Activated CD4-positive, alpha-beta T cell treated with anti-CD3 and anti-CD28 coated beads, Interleukin-2, Interleukin-4, amounts not matched to agents 100 ng/mL and 50 ng/mL, durations not matched to agents 16 hours and 8 hours (primary cell): ENCODE results near the gene SPOP.
"Not testable (repeated sequence)": the region's sequence is repeated elsewhere in the genome, so short reads cannot be mapped to it uniquely, and the experiment has no call there.

Experiments
- DNase-seq: peaks from one replicate; pipeline ENCODE4 v3.0.0-alpha.2; 2020; ENCODE audit warnings: low spot score

Gene SPOP

DNA sequence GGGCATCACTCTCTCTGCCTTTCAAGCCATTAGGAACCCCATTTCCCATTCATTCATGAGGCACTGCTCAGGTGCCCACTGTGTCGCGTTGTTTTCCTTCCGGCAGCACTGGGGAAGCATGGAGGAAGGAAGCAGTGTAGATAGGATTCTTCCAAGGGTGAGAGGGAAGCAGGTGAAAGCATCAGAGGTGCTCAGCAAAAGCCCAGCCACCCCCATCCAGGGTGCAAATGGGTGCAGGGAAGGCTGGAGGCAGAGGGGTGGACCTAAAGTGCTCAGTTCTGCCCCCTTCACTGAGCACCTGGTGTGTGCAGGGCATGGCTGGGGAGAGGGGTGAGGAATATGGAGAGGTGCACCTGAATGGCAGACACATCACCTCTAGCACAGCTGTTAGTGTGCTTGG lies 105.7 kb downstream of the SPOP start:
- no peak for DNase-seq

DNA sequence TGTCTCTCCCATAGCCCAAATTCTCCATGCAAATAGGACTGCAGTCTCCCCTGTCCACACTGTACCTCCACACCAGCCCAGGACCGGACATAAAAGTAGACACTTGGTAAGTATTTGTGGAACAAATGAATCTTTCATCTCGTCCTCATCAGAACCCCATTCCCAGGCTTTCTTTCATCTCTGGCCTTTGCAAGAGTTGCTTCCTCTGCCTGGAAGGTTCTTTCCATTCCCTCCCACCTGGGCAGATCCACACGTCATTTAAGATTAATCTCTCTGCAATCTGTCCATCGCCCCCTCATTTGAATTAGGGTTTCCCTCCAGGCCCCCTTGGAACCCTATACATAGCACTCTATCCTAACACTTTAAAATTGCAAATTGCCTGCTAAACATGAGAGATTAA lies 106.1 kb downstream of the SPOP start:
- DNase-seq, result no peak

DNA sequence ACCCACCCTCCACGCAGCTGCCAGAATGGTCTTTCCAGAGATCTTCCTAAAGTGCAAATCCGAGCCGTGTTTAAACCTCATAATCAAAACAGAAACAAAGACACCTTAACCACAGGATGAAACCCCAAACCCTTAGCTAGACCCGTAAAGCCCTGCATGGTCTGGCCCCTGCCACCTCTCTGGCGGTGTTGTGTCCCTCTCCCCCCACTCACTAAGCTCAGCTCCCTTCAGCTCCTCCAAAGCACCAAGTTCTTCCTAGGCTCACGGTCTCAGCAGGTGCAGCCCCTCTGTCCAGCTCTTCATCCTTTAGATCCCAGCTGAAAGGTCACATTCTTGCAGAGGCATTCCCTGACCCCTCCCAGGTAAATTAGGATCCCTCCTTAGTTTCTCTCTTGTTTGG lies 106.6 kb downstream of the SPOP start:
- no peak for DNase-seq

- no peak for DNase-seq
Measured at GRCh38 chr17:49570540-49571242, 107.2 kb downstream of the SPOP start.

- DNase-seq, result not testable (repeated sequence)
Measured at GRCh38 chr17:49568695-49569047, 109.2 kb downstream of the SPOP start.

DNA sequence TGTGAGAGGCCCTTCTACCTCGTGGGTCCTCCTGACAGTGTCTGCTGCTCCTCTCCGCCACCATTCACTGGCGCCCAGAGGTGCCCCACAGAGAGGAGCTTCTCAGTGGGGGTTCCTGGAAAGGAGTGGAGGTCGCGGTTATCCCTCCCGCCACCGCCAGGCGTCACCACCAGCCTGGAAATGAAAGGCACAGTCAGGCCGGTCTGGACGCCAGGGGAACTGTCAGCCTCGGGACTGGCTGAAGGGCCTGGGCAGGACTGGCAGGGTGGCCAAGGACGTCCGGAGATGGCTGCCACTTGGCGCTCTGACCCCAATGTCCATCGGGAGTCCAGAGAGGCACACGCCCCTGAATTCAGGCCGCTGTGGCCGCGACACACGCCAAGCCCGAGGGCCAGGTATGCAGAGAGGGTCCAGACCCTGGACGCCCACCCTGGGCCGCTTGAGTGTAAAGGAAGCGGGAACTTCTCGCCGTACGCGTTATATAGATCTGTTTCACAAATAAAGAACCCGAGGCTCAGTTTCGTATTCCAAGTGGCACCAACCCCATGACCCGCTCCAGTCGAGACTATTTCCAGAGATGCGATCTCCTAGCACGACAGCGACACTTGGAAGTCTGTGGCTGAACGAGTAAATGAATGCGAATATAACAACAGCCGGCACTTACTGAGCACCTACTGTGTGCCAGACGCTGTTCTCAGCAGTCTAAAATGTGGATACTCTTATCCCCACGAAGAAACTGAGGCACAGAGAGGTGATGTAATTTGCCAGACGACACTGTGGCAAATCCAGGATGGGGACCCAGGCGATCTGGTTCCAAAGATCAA lies 109.8 kb downstream of the SPOP start:
- peak; percentile 86 for DNase-seq

DNA sequence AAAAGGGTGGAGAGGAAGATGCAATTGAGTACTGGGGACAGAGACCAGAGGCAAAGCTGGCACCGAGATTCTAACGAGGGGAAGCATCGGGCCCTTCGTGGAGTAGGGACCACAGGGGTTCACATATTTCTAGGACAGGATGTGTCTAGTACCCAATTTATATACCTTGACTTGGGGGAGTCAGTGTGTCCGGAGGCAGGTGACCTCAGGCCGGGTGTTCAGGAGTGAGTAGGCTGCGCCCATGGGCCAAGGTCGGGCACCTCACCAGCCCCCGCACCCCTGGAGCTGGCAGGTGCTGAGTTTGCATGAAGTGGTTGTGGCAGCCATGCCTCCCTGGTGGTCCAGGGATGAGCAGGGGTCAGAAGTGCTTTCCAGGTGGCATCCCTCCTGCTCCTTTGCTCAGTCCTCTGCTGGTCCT lies 110.8 kb downstream of the SPOP start:
- DNase-seq, result no peak

GRCh38 chr17:49566668-49567071 lies 111.2 kb downstream of the SPOP start:
- no peak for DNase-seq

- DNase-seq, result no peak
Measured at GRCh38 chr17:49565948-49566491, 111.9 kb downstream of the SPOP start.

GRCh38 chr17:49564638-49565037 lies 113.3 kb downstream of the SPOP start:
- DNase-seq, result no peak

GRCh38 chr17:49557312-49558024 lies 120.4 kb downstream of the SPOP start:
- DNase-seq, result peak; percentile 56

- peak; percentile 86 for DNase-seq
Measured at GRCh38 chr17:49556223-49556943, 121.5 kb downstream of the SPOP start.

GRCh38 chr17:49555495-49556222 lies 122.2 kb downstream of the SPOP start:
- DNase-seq, result no peak

DNA sequence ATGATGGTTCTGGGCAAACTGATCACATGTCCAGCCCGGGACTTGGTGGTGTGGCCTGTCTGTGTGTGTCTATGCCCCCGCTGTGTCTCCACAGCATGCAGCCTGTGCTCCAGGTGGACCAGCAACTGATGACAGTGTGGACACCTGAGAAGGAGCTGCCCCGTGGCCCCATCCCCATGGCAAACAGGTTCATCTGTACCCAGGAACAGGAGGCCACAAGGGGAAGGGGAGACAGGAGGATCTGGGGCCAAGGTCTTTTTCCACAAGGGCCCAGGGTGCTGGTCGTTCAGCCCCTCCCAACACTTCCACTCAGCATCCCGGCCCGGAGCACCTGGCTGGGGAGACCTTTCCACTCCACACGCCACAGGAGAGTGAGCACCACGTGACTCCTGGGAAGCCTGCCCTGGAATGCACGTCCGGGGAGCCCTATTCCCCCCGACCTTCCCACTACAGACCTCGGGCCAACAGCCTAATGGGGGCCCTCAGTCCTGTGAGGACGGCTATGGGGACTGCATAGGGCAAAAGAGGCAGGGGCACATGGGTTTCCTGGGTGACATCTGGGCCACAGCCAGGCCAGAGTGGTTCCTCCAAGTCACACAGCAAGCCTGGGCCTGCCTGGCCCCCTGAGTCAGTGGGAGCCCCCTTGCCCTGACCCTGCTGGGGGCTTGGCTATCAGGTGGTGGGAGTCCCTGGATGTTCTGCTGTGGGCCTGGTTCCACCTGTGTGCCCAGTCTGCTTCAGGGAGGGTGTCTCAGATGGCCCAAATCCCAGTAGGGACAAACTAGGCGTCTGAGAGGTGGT lies 123.0 kb downstream of the SPOP start:
- DNase-seq, result no peak

DNA sequence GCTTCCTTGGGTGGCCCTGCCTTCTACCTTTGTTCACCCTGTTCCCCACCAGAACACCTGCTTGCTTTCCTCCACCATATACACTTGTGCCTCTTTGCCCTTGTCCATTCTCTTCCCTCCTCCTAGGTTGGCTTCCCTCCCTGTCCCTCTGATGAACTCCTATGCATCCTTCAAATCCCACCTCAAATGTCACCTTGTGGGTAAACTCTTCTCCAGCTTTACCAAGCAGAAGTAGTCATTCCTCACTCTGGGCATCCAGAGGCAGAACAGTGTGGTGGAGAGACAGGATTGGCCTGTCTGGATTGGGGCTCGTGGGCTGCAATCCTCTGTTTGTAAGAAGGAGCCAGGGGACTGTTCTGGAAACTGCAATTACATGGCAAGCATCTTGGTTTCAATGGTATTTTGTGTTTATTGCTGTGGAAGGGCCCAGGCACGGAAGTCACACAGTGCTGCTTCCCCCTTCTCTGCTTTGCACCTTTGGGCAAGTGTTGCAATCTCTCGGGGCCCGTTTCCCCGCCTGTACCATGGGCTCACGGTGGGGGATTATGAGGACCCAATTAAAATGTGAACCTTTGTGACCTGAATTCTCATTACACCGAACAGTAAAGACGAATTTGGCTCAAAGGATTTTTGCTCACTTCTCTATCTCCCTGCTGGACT lies 124.1 kb downstream of the SPOP start:
- DNase-seq, result no peak

DNA sequence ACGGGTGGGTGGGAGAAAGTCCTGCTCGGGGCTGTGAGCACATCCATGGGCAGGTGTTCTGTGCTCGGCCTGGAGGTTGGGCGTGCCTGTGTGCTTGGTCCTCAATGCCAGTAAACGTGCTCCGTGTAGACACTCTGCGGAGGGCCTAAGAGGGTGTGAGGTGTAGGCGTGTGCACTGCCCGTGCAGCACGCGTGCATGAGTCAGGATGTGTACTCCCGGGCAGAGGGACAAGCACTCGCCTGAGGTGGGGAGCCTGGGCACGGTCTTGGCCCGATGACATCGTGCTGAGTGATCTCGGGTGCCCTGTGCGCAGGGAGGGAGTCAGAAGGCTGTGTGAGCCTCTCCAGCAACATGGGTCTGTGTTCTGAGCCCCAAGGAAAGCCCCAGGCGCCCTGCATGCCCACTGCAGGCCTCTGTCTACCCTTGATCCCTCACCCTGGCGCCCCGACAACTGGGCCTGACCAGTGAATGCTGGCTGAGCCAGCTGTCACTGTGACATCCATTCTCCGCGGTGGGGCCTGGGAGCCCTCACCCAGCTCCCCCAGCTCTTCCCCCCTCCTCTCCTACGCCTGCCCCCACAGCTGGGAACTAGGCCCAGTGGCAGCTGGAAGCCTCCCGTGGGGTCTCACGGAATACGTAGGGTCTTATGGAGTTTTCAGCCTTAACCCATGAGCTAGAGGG lies 125.7 kb downstream of the SPOP start:
- DNase-seq, result no peak

DNA sequence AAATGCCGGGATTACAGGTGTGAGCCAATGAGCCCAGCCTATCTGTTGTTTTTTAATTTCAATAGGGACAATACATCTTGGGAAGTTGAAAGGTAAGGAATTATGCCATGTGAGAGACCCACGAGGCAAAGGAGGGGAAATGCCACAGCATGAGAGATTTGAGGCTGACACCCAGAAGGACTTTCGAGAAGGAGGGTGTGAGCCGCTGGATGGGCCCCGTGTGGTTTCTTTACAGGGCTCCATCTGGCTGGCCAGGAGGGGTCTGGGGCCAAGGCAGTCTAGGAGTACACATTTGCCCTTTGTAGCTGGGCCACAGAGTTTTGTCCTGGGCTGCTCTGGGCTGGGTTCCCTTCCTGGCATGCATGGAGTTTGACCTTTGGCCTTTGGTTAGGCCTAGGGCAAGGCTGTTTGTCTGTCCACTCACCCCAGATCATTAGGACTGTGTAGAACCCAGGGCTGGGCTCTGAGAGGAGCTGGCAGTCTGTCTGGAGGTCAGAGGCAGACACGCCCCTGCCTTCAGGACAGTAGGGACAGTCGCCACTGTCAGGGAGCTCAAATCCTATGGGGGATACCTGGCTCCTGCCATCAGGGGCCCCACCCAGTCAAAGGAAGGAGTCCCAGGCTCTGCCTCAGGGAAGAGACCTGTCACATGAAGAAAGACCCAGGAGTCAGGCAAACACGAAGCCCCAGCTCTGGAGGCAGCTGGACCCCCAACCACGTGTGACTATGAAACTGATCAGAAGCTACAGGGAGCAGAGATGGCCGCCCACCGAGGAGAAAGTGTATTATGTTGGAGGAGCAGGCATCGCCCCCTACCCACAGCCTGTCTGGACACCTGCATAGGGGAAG lies 126.5 kb downstream of the SPOP start:
- DNase-seq, result no peak

DNA sequence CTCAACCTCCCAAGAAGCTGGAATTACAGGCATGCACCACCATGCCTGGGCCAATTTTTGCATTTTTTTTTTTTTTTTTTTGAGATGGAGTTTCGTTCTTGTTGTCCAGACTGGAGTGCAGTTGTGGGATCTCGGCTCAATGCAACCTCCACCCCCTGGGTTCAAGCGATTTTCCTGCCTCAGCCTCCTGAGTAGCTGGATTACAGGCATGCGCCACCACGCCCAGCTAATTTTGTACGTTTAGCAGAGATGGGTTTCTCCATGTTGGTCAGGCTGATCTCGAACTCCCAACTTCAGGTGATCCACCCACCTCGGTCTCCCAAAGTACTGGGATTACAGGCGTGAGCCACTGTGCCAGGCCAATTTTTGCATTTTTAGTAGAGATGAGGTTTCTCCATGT lies 127.1 kb downstream of the SPOP start:
- not testable (repeated sequence) for DNase-seq
